ENCODE results near the gene C16orf78.
"Not testable (repeated sequence)": the region's sequence is repeated elsewhere in the genome, so short reads cannot be mapped to it uniquely, and the experiment has no call there.

Gene C16orf78

DNA sequence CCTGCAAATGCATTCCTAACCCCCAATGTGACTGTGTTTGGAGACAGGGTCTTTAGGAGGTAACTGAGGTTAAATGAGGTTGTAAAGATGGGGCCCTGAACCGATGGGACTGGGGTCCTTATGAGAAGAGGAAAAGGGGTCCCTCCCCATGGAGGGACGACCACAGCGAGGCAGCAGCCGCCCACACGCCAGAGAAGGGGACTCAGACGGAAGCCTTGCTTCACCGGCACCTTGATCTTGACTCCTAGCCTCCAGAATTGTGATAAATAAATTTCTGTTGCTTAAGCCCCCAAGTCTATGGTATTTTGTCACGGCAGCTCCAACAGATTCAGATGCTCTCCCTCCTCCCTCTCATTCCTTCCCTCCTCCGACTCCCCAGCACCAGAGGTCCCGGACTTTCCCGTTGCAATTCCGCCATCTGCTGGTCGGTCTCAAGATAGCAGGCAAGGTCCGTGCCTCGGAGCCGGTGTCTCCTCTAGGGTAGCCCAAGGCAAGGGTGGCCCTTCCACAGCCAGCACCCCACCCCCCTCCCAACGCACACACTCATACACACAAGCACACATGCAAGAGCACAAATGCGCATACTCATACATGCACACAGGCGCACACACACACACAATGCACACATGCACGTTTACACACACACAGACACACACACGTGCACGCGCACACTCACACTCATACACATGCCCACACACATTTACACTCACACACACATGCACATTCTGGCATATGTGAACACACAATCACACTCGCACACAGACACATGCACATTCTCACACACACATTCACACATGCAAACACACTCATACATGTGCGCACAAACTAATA is 23.1 kb upstream of the C16orf78 start:
- H3K4me1 ChIP-seq (ENCODE audit: control insufficient read depth, insufficient read depth, low read length) = peaks cover 11% of the 10 kb centered on the region; the same call in 1 of the 2 replicates
- no peak overlapping the region for H3K27ac ChIP-seq (ENCODE audit: low read depth, low read length)
- no peak overlapping the region for H3K9ac ChIP-seq (ENCODE audit: low read length)
- no peaks in the 10 kb centered on the region for H3K36me3 ChIP-seq (ENCODE audit: control insufficient read depth, insufficient read depth, low read length)
- no peak overlapping the region for H3K4me3 ChIP-seq (ENCODE audit: low read depth, low read length)
- no peaks in the 10 kb centered on the region for H3K9me3 ChIP-seq (ENCODE audit: control insufficient read depth, insufficient read depth, low read depth, low read length)
- peaks cover 33% of the 10 kb centered on the region for H3K27me3 ChIP-seq (ENCODE audit: control insufficient read depth, insufficient read depth, low read length)

DNA sequence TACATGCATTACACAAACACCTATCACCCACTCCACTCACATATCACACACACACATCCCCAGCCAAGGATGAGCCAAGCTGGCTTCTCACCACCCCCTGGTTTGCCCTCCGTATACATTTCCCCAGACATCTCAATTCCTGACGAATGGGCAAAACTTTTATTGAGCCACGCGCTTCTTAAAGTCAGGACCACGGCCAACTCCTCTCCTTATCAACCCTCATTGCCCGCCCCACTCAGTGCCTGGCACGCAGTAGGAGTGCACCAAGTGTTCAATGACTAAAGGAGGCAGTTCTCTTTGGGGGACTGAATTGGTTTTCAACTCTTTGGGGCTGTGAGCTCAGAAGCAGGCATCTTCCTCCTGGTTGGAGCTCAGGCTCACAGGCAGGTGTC is 22.5 kb upstream of the C16orf78 start:
- no peaks in the 10 kb centered on the region for H3K36me3 ChIP-seq (ENCODE audit: control insufficient read depth, insufficient read depth, low read length)
- H3K27ac ChIP-seq (ENCODE audit: low read depth, low read length) = no peak overlapping the region
- no peak overlapping the region for H3K4me3 ChIP-seq (ENCODE audit: low read depth, low read length)

DNA sequence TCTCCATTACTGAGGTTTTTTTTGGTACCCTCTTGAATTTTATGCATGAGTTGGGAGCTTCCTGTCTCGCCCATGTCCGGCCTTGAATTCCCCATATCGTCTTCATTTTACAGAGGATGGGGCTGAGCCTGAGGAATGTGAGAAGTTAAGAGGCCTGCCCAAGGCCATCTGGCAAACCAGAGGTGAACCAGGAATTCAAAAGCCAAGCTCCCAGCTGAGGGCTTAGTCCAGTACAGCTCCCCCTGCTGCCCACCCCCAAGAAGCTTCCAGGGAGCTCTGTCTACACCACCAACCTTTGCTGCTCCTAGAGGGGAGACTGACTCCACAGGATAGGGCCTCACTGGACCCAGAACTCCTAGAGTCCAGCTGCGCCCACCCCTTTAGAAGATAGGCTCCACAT is 20.7 kb upstream of the C16orf78 start:
- no peak overlapping the region for H3K9ac ChIP-seq (ENCODE audit: low read length)
- no peak overlapping the region for H3K27ac ChIP-seq (ENCODE audit: low read depth, low read length)

More for the DNA sequence above, 22.5 kb upstream of the C16orf78 start:
- Histone ChIP-seq H3K4me1 (ENCODE audit: control insufficient read depth, insufficient read depth, low read length) (peaks cover 11% of the 10 kb centered on the region; the same call in 1 of the 2 replicates), H3K9me3 (ENCODE audit: control insufficient read depth, insufficient read depth, low read depth, low read length) (no peaks in the 10 kb centered on the region), H3K27me3 (ENCODE audit: control insufficient read depth, insufficient read depth, low read length) (peaks cover 33% of the 10 kb centered on the region), H3K9ac (ENCODE audit: low read length) (no peak overlapping the region)

DNA sequence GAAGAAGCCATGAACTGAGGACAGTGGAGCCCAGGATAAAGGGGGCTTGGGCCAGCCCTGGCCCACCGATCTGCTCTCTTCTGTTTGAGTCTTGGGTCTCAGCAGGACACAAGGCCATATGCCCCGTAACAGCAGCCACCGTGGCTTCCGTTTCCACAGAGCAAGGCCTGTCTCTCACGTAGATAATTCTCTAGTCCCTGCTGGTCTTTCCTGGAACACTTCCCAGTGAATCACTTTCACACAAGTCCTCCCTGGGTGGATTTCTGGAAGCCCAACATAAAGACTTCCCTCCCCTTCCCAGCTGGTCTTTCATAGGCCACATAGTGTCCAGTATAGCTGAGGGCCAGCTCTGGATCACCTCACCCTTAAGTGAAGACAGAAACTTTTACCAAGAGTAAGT is 19.9 kb upstream of the C16orf78 start:
- peaks cover 20% of the 10 kb centered on the region for H3K27me3 ChIP-seq (ENCODE audit: control insufficient read depth, insufficient read depth, low read length)
- no peak overlapping the region for H3K4me3 ChIP-seq (ENCODE audit: low read depth, low read length)
- no peak overlapping the region for H3K27ac ChIP-seq (ENCODE audit: low read depth, low read length)
- H3K4me1 ChIP-seq (ENCODE audit: control insufficient read depth, insufficient read depth, low read length) = peaks cover 21% of the 10 kb centered on the region
- no peaks in the 10 kb centered on the region for H3K9me3 ChIP-seq (ENCODE audit: control insufficient read depth, insufficient read depth, low read depth, low read length)
- no peaks in the 10 kb centered on the region for H3K36me3 ChIP-seq (ENCODE audit: control insufficient read depth, insufficient read depth, low read length)
- no peak overlapping the region for H3K9ac ChIP-seq (ENCODE audit: low read length)

More for the DNA sequence above, 20.7 kb upstream of the C16orf78 start:
- Histone ChIP-seq H3K4me1 (ENCODE audit: control insufficient read depth, insufficient read depth, low read length) (peaks cover 21% of the 10 kb centered on the region), H3K9me3 (ENCODE audit: control insufficient read depth, insufficient read depth, low read depth, low read length) (no peaks in the 10 kb centered on the region), H3K27me3 (ENCODE audit: control insufficient read depth, insufficient read depth, low read length) (peaks cover 26% of the 10 kb centered on the region), H3K36me3 (ENCODE audit: control insufficient read depth, insufficient read depth, low read length) (no peaks in the 10 kb centered on the region), H3K4me3 (ENCODE audit: low read depth, low read length) (no peak overlapping the region)

DNA sequence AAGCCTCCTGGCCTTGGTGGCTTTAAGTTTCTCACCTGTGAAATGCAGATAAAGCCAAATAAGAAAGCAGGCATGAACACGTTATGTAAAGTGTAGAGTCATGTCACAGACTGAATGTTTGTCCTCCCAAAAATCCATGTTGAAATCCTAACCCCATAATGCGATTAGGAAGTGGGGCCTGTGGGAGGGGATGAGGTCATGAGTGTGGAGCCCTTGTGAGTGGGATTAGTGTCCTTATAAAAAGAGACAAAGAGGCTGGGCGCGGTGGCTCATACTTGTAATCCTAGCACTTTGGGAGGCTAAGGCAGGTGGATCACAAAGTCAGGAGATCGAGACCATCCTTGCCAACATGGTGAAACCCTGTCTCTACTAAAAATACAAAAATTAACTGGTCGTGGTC is 19.5 kb upstream of the C16orf78 start:
- Histone ChIP-seq H3K36me3 (ENCODE audit: control insufficient read depth, insufficient read depth, low read length) (no peaks in the 10 kb centered on the region), H3K4me3 (ENCODE audit: low read depth, low read length) (no peak overlapping the region)

DNA sequence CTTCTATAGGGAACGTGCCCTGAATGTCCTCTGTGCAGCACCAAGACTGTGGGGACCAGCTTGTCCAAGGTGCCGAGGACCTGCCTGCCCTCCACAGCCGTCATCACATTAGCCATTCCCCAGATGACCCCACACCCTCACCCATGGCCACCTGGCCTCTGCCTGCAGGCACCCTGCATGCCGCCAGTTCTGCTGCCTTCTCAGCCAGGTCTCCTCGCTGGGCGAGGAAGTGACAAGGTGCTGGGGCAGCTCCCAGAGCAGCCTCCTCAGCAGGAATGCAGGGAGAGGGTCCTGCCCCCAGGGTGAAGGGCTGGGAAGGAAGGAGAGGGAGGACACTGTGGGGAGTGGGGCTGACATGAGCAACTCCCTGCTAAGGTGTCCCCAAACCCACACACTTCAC is 18.6 kb upstream of the C16orf78 start:
- Histone ChIP-seq H3K36me3 (ENCODE audit: control insufficient read depth, insufficient read depth, low read length) (no peaks in the 10 kb centered on the region), H3K4me1 (ENCODE audit: control insufficient read depth, insufficient read depth, low read length) (peaks cover 25% of the 10 kb centered on the region), H3K27me3 (ENCODE audit: control insufficient read depth, insufficient read depth, low read length) (peaks cover 13% of the 10 kb centered on the region; the same call in 1 of the 2 replicates), H3K9ac (ENCODE audit: low read length) (no peak overlapping the region), H3K4me3 (ENCODE audit: low read depth, low read length) (no peak overlapping the region), H3K9me3 (ENCODE audit: control insufficient read depth, insufficient read depth, low read depth, low read length) (no peaks in the 10 kb centered on the region), H3K27ac (ENCODE audit: low read depth, low read length) (no peak overlapping the region)

More for the DNA sequence above, 19.5 kb upstream of the C16orf78 start:
- H3K27me3 ChIP-seq (ENCODE audit: control insufficient read depth, insufficient read depth, low read length) = peaks cover 15% of the 10 kb centered on the region
- H3K4me1 ChIP-seq (ENCODE audit: control insufficient read depth, insufficient read depth, low read length) = peaks cover 21% of the 10 kb centered on the region
- H3K9ac ChIP-seq (ENCODE audit: low read length) = no peak overlapping the region
- H3K27ac ChIP-seq (ENCODE audit: low read depth, low read length) = no peak overlapping the region
- H3K9me3 ChIP-seq (ENCODE audit: control insufficient read depth, insufficient read depth, low read depth, low read length) = no peaks in the 10 kb centered on the region

DNA sequence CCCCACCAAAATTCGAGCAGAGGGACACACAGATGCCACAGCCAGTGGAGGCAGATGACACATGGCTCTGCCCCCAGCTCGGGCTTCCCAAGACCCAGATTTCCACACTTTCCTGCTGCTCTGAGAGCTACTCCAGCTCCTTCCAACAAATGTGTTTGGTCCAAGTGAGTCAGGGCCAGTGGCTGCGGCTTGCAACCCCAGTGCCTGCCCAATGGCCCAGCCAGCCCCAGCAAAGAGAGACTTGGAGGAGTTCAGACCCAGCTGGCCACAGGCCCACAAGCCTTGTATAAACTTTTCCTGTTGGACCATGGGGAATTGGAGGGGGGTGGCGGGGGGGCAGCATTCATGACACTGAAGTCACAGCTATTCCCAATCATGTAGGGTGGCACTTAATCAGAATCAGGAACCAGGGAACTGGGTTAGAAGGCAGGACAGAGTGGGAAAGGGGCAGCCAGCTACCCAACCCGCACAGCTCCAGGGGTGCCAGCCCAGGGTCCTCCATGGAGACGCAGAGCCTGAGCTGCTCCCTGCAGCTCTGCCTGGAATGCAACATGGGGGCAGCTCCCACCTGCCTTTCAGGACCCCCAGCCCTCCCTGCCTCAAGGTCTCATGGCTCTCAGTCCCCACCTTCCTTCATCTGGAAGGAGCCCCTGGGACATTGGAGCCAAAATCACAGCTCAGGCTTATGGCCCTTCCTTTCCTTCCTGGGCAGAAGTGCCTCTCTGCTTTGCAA is 17.5 kb upstream of the C16orf78 start:
- Histone ChIP-seq H3K4me1 (ENCODE audit: control insufficient read depth, insufficient read depth, low read length) (peaks cover 22% of the 10 kb centered on the region), H3K9me3 (ENCODE audit: control insufficient read depth, insufficient read depth, low read depth, low read length) (no peaks in the 10 kb centered on the region), H3K36me3 (ENCODE audit: control insufficient read depth, insufficient read depth, low read length) (no peaks in the 10 kb centered on the region), H3K4me3 (ENCODE audit: low read depth, low read length) (no peak overlapping the region), H3K9ac (ENCODE audit: low read length) (no peak overlapping the region), H3K27me3 (ENCODE audit: control insufficient read depth, insufficient read depth, low read length) (peaks cover 5% of the 10 kb centered on the region; the same call in 1 of the 2 replicates), H3K27ac (ENCODE audit: low read depth, low read length) (no peak overlapping the region)

DNA sequence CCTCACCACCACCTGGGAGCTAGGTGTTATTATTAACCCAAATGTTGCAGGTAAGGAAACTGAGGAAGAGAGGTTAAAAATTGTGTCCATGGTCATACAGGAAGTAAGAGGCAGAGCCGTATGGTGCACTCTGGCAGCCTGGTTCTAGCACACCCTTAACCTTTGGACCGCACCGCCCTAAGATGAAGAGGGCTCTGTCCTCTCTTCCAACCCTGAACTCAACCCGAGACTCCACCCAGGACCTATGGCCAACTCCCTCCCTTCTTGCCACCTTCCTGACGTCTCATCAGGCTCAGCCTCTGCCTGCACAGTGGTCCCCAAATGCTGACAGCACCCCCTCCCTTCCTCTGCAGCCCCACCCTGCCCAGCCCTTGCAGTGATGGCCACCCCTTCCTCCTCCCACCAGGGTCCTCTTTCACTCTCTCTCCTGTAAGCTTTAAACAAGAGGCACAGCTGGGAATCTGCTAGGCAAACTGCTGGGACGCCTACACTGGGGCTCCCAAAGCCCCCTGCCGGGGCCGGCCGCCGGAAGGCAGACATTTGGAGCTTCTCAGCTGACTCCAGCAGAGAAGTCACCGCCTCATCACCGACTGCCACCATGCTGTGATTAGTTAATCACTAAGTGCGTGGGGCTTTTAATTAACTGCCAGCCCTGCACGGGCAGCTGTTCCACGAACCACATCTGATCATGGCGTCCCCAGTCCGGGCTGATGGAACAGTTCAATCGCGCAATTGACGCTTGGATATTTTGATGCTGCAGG is 16.7 kb upstream of the C16orf78 start:
- peaks cover 23% of the 10 kb centered on the region for H3K4me1 ChIP-seq (ENCODE audit: control insufficient read depth, insufficient read depth, low read length)
- H3K9me3 ChIP-seq (ENCODE audit: control insufficient read depth, insufficient read depth, low read depth, low read length) = no peaks in the 10 kb centered on the region
- H3K4me3 ChIP-seq (ENCODE audit: low read depth, low read length) = no peak overlapping the region
- peaks cover 5% of the 10 kb centered on the region; the same call in 1 of the 2 replicates for H3K27me3 ChIP-seq (ENCODE audit: control insufficient read depth, insufficient read depth, low read length)
- H3K36me3 ChIP-seq (ENCODE audit: control insufficient read depth, insufficient read depth, low read length) = no peaks in the 10 kb centered on the region
- no peak overlapping the region for H3K27ac ChIP-seq (ENCODE audit: low read depth, low read length)
- no peak overlapping the region for H3K9ac ChIP-seq (ENCODE audit: low read length)

DNA sequence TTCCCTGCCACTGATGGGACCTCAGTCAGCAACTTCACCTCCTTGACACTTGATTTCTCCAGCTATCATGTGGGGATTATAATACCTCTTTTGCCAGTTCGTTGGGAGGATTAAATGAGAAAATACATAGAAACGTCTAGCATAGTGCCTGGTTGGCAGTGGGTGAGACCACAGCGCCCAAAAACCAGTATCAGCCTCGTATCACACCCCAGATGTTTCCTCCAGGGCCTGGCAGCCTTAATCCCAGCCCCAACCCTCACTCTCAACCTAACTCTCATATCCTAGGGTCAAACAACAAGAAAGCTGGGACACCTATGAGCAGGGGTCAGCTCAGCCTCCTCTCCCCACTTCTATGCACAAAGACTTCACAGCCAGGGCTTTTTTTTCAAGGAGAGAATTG is 14.0 kb upstream of the C16orf78 start:
- Histone ChIP-seq H3K4me3 (ENCODE audit: low read depth, low read length) (no peak overlapping the region), H3K27ac (ENCODE audit: low read depth, low read length) (no peak overlapping the region), H3K9ac (ENCODE audit: low read length) (no peak overlapping the region), H3K4me1 (ENCODE audit: control insufficient read depth, insufficient read depth, low read length) (peaks cover 26% of the 10 kb centered on the region), H3K9me3 (ENCODE audit: control insufficient read depth, insufficient read depth, low read depth, low read length) (peaks cover 9% of the 10 kb centered on the region), H3K27me3 (ENCODE audit: control insufficient read depth, insufficient read depth, low read length) (peaks cover 5% of the 10 kb centered on the region; the same call in 1 of the 2 replicates), H3K36me3 (ENCODE audit: control insufficient read depth, insufficient read depth, low read length) (no peaks in the 10 kb centered on the region)

DNA sequence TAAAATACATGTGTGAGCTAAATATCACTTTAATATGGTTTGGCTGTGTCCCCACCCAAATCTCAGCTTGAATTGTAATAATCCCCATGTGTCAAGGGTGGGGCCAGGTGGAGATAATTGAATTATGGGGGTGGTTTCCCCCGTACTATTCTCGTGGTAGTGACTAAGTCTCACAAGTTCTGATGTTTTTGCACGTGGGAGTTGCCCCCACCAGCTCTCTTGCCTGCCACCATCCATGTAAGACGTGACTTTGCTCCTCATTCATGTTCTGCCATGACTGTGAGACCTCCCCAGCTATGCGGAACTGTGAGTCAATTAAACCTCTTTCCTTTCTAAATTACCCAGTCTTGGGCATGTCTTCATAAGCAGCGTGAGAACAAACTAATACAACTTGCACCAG is 11.9 kb upstream of the C16orf78 start:
- not testable (repeated sequence) for H3K9me3 ChIP-seq (ENCODE audit: control insufficient read depth, insufficient read depth, low read depth, low read length); H3K36me3 ChIP-seq (ENCODE audit: control insufficient read depth, insufficient read depth, low read length); H3K4me3 ChIP-seq (ENCODE audit: low read depth, low read length); H3K27me3 ChIP-seq (ENCODE audit: control insufficient read depth, insufficient read depth, low read length); H3K9ac ChIP-seq (ENCODE audit: low read length); H3K27ac ChIP-seq (ENCODE audit: low read depth, low read length)
- H3K4me1 ChIP-seq (ENCODE audit: control insufficient read depth, insufficient read depth, low read length) = peaks cover 30% of the 10 kb centered on the region

All from HUES6 (cell line).